ENCODE measurements around the gene TUBGCP4. TPM values are rescaled to one million over a fixed set of nuclear protein-coding genes. Genes with fewer than 3 reads are reported as not detected.
A peak's percentile ranks its signal among the peaks of the same experiment; 100 is the strongest.

TUBGCP4 gene
- total RNA-seq, 1 experiment from 2014 or later, result 28.4 TPM

DNA sequence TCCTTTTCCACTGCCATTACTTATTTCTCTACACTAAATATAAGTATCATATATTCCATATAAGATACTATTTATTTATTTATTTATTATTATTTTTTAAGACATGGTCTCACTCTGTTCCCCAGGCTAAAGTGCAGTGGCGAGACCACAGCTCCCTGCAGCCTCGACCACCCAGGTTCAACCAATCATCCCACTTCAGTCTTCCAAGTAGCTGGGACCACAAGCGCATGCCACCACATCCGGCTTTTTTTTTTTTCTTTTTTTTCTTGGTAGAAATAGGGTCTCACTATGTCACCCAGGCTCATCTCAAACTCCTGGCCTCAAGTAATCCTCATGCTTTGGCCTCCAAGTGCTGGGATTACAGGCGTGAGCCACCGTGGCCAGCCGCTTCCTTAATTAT is 65.5 kb downstream of the TUBGCP4 start:
- no peak for DNase-seq
- Mint-ChIP-seq H3K27me3 (ENCODE audit: insufficient read depth, unreplicated experiment) (no peaks in the 10 kb centered on the region), H3K4me1 (ENCODE audit: low read depth, unreplicated experiment) (no peaks in the 10 kb centered on the region), H3K36me3 (ENCODE audit: insufficient read depth, unreplicated experiment) (peaks cover 7% of the 10 kb centered on the region), H3K4me3 (ENCODE audit: unreplicated experiment) (no peak overlapping the region), H3K9me3 (ENCODE audit: unreplicated experiment) (no peaks in the 10 kb centered on the region), H3K27ac (ENCODE audit: unreplicated experiment) (no peak overlapping the region)
- H3K27me3 ChIP-seq (replicated peaks; ENCODE audit: control insufficient read depth, insufficient read depth, low read length), result no peaks in the 10 kb centered on the region
- ChIA-PET CTCF (no interaction called here), POLR2A (no interaction called here)
- no peaks in the 10 kb centered on the region for H3K36me3 ChIP-seq (ENCODE audit: control insufficient read depth, insufficient read depth, low read length)
- TF ChIP-seq, protein P1, sequence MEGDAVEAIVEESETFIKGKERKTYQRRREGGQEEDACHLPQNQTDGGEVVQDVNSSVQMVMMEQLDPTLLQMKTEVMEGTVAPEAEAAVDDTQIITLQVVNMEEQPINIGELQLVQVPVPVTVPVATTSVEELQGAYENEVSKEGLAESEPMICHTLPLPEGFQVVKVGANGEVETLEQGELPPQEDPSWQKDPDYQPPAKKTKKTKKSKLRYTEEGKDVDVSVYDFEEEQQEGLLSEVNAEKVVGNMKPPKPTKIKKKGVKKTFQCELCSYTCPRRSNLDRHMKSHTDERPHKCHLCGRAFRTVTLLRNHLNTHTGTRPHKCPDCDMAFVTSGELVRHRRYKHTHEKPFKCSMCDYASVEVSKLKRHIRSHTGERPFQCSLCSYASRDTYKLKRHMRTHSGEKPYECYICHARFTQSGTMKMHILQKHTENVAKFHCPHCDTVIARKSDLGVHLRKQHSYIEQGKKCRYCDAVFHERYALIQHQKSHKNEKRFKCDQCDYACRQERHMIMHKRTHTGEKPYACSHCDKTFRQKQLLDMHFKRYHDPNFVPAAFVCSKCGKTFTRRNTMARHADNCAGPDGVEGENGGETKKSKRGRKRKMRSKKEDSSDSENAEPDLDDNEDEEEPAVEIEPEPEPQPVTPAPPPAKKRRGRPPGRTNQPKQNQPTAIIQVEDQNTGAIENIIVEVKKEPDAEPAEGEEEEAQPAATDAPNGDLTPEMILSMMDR (IDR thresholded peaks at IDR 0.05; ENCODE audit: insufficient read depth in 1 of 2, low read depth in 1 of 2, low read length in 1 of 2, severe bottlenecking in 1 of 2, unreplicated experiment in 1 of 2), result no peak
- no TSS peak for BruUV-seq (replicated peaks)
- no peak overlapping the region for H3K4me3 ChIP-seq (ENCODE audit: low read depth, low read length)
- intact Hi-C loops (cut with micrococcal nuclease; ENCODE audit: unreplicated experiment), result no loop called here
- H3K4me1 ChIP-seq, result no peaks in the 10 kb centered on the region
- H3K9me3 ChIP-seq, result no peaks in the 10 kb centered on the region

DNA sequence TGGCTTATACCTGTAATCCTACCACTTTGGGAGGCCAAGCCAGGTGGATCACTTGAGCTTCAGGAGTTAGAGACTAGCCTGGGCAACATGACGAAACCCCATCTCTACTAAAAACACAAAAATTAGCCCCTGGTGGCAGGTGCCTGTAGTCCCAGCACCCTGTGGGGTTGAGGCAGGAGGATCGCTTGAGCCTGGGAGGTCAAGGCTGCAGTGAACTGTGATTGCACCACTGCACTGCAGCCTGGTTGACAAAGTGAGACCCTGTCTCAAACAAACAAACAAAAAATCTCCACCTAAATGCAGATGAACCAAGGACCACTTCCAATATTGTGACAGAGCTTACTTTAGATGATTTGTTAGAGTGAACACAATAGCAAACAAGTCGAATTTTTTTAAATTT is 68.4 kb downstream of the TUBGCP4 start:
- BruUV-seq (replicated peaks), result no TSS peak
- TF ChIP-seq, protein P1 (IDR thresholded peaks at IDR 0.05; ENCODE audit: insufficient read depth in 1 of 2, low read depth in 1 of 2, low read length in 1 of 2, severe bottlenecking in 1 of 2, unreplicated experiment in 1 of 2), result no peak
- no peaks in the 10 kb centered on the region for H3K27me3 Mint-ChIP-seq (ENCODE audit: insufficient read depth, unreplicated experiment)
- ChIA-PET POLR2A (no interaction called here), CTCF (no interaction called here)
- Histone ChIP-seq H3K27me3 (replicated peaks; ENCODE audit: control insufficient read depth, insufficient read depth, low read length) (no peaks in the 10 kb centered on the region), H3K4me3 (ENCODE audit: low read depth, low read length) (no peak overlapping the region), H3K36me3 (ENCODE audit: control insufficient read depth, insufficient read depth, low read length) (no peaks in the 10 kb centered on the region), H3K4me1 (no peaks in the 10 kb centered on the region), H3K9me3 (no peaks in the 10 kb centered on the region)
- H3K4me3 Mint-ChIP-seq (ENCODE audit: unreplicated experiment), result no peak overlapping the region
- intact Hi-C loops (cut with micrococcal nuclease; ENCODE audit: unreplicated experiment), result no loop called here
- H3K36me3 Mint-ChIP-seq (ENCODE audit: insufficient read depth, unreplicated experiment), result no peaks in the 10 kb centered on the region
- H3K9me3 Mint-ChIP-seq (ENCODE audit: unreplicated experiment), result no peaks in the 10 kb centered on the region
- no peak overlapping the region for H3K27ac Mint-ChIP-seq (ENCODE audit: unreplicated experiment)
- no peak for DNase-seq
- no peaks in the 10 kb centered on the region for H3K4me1 Mint-ChIP-seq (ENCODE audit: low read depth, unreplicated experiment)

DNA sequence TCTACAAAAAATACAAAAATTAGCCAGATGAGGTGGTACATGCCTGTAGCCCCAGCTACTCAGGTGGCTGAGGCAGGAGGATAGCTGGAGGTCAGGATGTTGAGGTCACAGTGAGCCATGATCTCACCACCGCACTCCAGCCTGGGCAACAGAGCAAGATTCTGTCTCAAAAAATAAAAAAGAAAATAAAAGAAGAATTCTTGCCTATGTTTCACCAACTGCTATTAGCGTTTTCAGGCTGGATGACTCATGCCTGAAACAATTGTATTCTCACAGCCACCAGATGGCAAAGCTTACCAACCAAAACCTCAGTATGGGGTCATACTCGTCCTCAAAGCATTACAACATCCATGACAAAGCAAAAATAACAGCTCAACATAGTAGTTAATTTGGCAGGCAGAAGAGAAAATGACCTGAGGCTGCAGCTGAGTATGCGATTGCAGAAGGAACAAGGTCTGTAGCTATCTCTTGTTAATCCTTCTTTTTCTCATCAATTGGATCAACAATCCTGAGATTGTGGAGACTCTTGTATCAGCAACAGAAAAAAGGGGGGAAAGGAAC is 69.9 kb downstream of the TUBGCP4 start:
- Histone ChIP-seq H3K4me1 (no peaks in the 10 kb centered on the region), H3K36me3 (ENCODE audit: control insufficient read depth, insufficient read depth, low read length) (no peaks in the 10 kb centered on the region), H3K27me3 (replicated peaks; ENCODE audit: control insufficient read depth, insufficient read depth, low read length) (no peaks in the 10 kb centered on the region), H3K4me3 (ENCODE audit: low read depth, low read length) (no peak overlapping the region), H3K9me3 (no peaks in the 10 kb centered on the region)
- ChIA-PET POLR2A (interaction anchor here (0.6 to 1.1 kb wide), 2 partner anchors 58 to 73 kb away, joined by 3 to 4 read pairs; no protein-coding TSS in a partner anchor), CTCF (interaction anchor here (0.6 to 1.6 kb wide), 4 partner anchors 65 to 187 kb away, joined by 4 to 18 read pairs (median 7); no protein-coding TSS in a partner anchor)
- TF ChIP-seq, protein P1 (IDR thresholded peaks at IDR 0.05; ENCODE audit: insufficient read depth in 1 of 2, low read depth in 1 of 2, low read length in 1 of 2, severe bottlenecking in 1 of 2, unreplicated experiment in 1 of 2), result peak in 1 of 2 experiments; percentile 16
- intact Hi-C loops (cut with micrococcal nuclease; ENCODE audit: unreplicated experiment), result loop anchor here (1.0 to 2.0 kb wide), 3 partner anchors 52 to 78 kb away; partner anchors contain the start of gene TP53BP1
- Mint-ChIP-seq H3K9me3 (ENCODE audit: unreplicated experiment) (no peaks in the 10 kb centered on the region), H3K4me3 (ENCODE audit: unreplicated experiment) (no peak overlapping the region), H3K27me3 (ENCODE audit: insufficient read depth, unreplicated experiment) (no peaks in the 10 kb centered on the region), H3K36me3 (ENCODE audit: insufficient read depth, unreplicated experiment) (peaks cover 7% of the 10 kb centered on the region), H3K4me1 (ENCODE audit: low read depth, unreplicated experiment) (no peaks in the 10 kb centered on the region), H3K27ac (ENCODE audit: unreplicated experiment) (peak overlapping the region; percentile 33)
- BruUV-seq (replicated peaks), result no TSS peak
- DNase-seq, result peak in 1 of 2 experiments; percentile 46

All from Caco-2 (cell line).